Breast epithelium (tissue), 4 donors: Measurements from ENCODE around the gene ISCU. TPM values are rescaled to one million over a fixed set of nuclear protein-coding genes. Genes with fewer than 3 reads are reported as not detected.

Source experiments
- DNase-seq, 2 donors: peaks; one replicate each; pipeline ENCODE4 v3.0.0-alpha.2; 2019; ENCODE audit warnings: low spot score in 2 of 2
- H3K27ac ChIP-seq, 2 donors: fragments of 200-600 bp; sonication (generic) in 1 of 2; one replicate each; pipeline ENCODE4 v1.5.1; 2016 to 2019; ENCODE audit warnings: mild to moderate bottlenecking in 1 of 2
- H3K27me3 ChIP-seq, 2 donors: fragments of 200-600 bp; sonication (generic) in 1 of 2; one replicate each; pipeline versions ENCODE4 v1.5.1 to v1.6.0; 2017 to 2019; ENCODE audit warnings: control low read depth in 1 of 2, mild to moderate bottlenecking in 1 of 2
- H3K36me3 ChIP-seq: fragments of 200-600 bp; one replicate; pipeline ENCODE4 v1.5.1; 2019
- H3K4me1 ChIP-seq, 2 donors: fragments of 200-600 bp; sonication (generic); one replicate each; pipeline ENCODE4 v1.5.1; 2016 to 2019; ENCODE audit warnings: control low read depth in 1 of 2
- H3K4me3 ChIP-seq, 3 donors: fragments of 200-600 bp; sonication (generic); 1 replicate in 2 of 3; 2 replicates in 1 of 3; pipeline ENCODE4 v1.5.1; 2016 to 2019; ENCODE audit warnings: mild to moderate bottlenecking in 3 of 3, moderate library complexity in 2 of 3
- H3K9me3 ChIP-seq, 2 donors: fragments of 200-600 bp; sonication (generic) in 1 of 2; one replicate each; pipeline ENCODE4 v1.5.1; 2016 to 2019; ENCODE audit warnings: control low read depth in 1 of 2
- CTCF ChIP-seq, 3 donors: fragments of 450-650 bp; IDR thresholded peaks; one replicate each; pipeline ENCODE4 v1.5.1; 2016 to 2017; ENCODE audit warnings: antibody characterized with exemption in 3 of 3, mild to moderate bottlenecking in 3 of 3, moderate library complexity in 3 of 3
- POLR2A ChIP-seq: fragments of 450-650 bp; IDR thresholded peaks from one replicate; pipeline ENCODE4 v1.6.1; 2016; ENCODE audit warnings: antibody characterized with exemption, mild to moderate bottlenecking, moderate library complexity
- POLR2AphosphoS5 ChIP-seq, 3 donors: sonication (generic); formaldehyde crosslinking; IDR thresholded peaks; one replicate each; pipeline ENCODE4 v1.6.1; 2017; ENCODE audit warnings: antibody characterized with exemption in 3 of 3
- intact Hi-C: fragments of 100-400 bp; cut with DNase I; formaldehyde crosslinking; loops from one replicate; pipeline ENCODE4 v1.15.1; 2023; ENCODE audit warnings: low total_unique reads
- total RNA-seq, 3 donors: library from RNA; depleted of rRNA; stranded (reverse); fragments of >200 nt; gene quantifications; one replicate each; pipeline ENCODE4 v1.1.0, GENCODE V29; 2016

Gene ISCU
- total RNA-seq, 3 donors from 2014 or later, result 220 to 328 (median 227) TPM

- Histone ChIP-seq H3K4me3 (peak overlapping the region in 2 of 3 donors; percentile 44 to 65), H3K27me3 (no peaks in the 10 kb centered on the region), H3K36me3 (no peaks in the 10 kb centered on the region), H3K4me1 (no peaks in the 10 kb centered on the region), H3K9me3 (no peaks in the 10 kb centered on the region), H3K27ac (peak overlapping the region in 1 of 2 donors; percentile 83)
- intact Hi-C loops, result no loop called here
- TF ChIP-seq CTCF (IDR thresholded peaks at IDR 0.05) (no peak), POLR2AphosphoS5 (IDR thresholded peaks at IDR 0.05) (no peak)
- no peak for DNase-seq
Observed at GRCh38 chr12:108594960-108595710, 32.7 kb downstream of the ISCU start.

GRCh38 chr12:108595711-108596647 lies 33.6 kb downstream of the ISCU start:
- Histone ChIP-seq H3K27me3 (no peaks in the 10 kb centered on the region), H3K36me3 (no peaks in the 10 kb centered on the region), H3K4me3 (peak overlapping the region; percentile 44 to 65 (median 49)), H3K27ac (peak overlapping the region in 1 of 2 donors; percentile 83), H3K4me1 (no peaks in the 10 kb centered on the region), H3K9me3 (no peaks in the 10 kb centered on the region)
- no peak for TF ChIP-seq POLR2A
- no peak for TF ChIP-seq POLR2AphosphoS5 (IDR thresholded peaks at IDR 0.05)
- no peak for TF ChIP-seq CTCF (IDR thresholded peaks at IDR 0.05)
- DNase-seq, result no peak
- intact Hi-C loops, result no loop called here

- no peak for DNase-seq
- Histone ChIP-seq H3K4me1 (no peaks in the 10 kb centered on the region), H3K27me3 (no peaks in the 10 kb centered on the region), H3K4me3 (peak overlapping the region; percentile 44 to 65 (median 49)), H3K36me3 (no peaks in the 10 kb centered on the region), H3K9me3 (no peaks in the 10 kb centered on the region), H3K27ac (peak overlapping the region; percentile 6 to 83)
- TF ChIP-seq CTCF (IDR thresholded peaks at IDR 0.05) (no peak), POLR2AphosphoS5 (IDR thresholded peaks at IDR 0.05) (no peak)
- intact Hi-C loops, result no loop called here
Observed at GRCh38 chr12:108596854-108597558, 34.6 kb downstream of the ISCU start.

- Histone ChIP-seq H3K36me3 (no peaks in the 10 kb centered on the region), H3K4me1 (no peaks in the 10 kb centered on the region), H3K27ac (peak within 1 kb of the TSS; percentile 6 to 83), H3K9me3 (no peaks in the 10 kb centered on the region), H3K4me3 (peak within 1 kb of the TSS; percentile 44 to 65 (median 49)), H3K27me3 (no peaks in the 10 kb centered on the region)
- DNase-seq, result no peak
- no peak for TF ChIP-seq POLR2AphosphoS5 (IDR thresholded peaks at IDR 0.05)
- TF ChIP-seq POLR2A, result no peak
- no peak for TF ChIP-seq CTCF (IDR thresholded peaks at IDR 0.05)
- intact Hi-C loops, result no loop called here
Observed at GRCh38 chr12:108597559-108598471, 35.4 kb downstream of the ISCU start, which contains the start of gene TMEM119. Gene TMEM119 (minus strand): TSS chr12:108598084. CDS start chr12:108592383, 5,701 bp downstream.
